OCI-LY1 (cell line): ENCODE data around the gene CSRP1.

Experiments
- EZH2 ChIP-seq: fragments of 200-600 bp; sonication (generic), shearing (Covaris generic); IDR thresholded peaks from 2 replicates; pipeline ENCODE4 v1.8.0; 2017; ENCODE audit warnings: borderline replicate concordance, mixed run types, mild to moderate bottlenecking, antibody characterized with exemption, low read length, moderate library complexity, mixed read lengths
- TF ChIP-seq, protein P1 (sequence below): fragments of 200-600 bp; sonication (generic), shearing (Covaris generic); IDR thresholded peaks from 2 replicates; pipeline ENCODE4 v1.5.1; 2017; ENCODE audit warnings: mild to moderate bottlenecking, antibody characterized with exemption, low read length, moderate library complexity, mixed read lengths

DNA sequence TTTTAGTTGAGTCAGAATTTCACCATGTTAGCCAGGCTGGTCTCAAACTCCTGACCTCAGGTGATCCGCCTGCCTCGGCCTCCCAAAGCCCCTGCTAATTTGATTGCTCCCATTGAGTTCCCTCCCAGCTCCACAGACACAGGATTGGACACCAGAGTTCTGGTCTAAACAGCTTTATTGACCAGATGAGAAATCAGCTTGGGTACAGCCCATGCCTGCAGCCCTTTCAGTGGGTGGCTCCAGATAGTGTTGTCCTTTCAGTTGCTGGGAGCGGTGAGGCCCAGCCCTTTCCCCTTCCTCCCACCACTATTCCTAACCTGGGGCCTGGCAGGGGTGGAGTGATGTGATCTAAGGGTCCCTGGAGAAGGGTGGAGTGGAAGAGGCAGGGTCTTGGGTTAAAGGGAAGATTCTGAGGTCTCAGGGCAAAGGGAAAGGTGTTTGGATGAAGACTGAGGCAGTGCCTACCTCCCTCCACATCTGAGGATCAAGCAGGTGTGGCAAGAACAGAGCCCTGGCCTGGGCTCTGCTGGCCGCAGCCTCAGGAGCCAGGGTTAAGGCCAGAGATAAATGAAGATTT, 23.5 kb downstream of the CSRP1 start:
- TF ChIP-seq, protein P1, sequence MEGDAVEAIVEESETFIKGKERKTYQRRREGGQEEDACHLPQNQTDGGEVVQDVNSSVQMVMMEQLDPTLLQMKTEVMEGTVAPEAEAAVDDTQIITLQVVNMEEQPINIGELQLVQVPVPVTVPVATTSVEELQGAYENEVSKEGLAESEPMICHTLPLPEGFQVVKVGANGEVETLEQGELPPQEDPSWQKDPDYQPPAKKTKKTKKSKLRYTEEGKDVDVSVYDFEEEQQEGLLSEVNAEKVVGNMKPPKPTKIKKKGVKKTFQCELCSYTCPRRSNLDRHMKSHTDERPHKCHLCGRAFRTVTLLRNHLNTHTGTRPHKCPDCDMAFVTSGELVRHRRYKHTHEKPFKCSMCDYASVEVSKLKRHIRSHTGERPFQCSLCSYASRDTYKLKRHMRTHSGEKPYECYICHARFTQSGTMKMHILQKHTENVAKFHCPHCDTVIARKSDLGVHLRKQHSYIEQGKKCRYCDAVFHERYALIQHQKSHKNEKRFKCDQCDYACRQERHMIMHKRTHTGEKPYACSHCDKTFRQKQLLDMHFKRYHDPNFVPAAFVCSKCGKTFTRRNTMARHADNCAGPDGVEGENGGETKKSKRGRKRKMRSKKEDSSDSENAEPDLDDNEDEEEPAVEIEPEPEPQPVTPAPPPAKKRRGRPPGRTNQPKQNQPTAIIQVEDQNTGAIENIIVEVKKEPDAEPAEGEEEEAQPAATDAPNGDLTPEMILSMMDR: no peak
- no peak for TF ChIP-seq EZH2
